ENCODE results near the gene RAMP2. TPM values are rescaled to one million over a fixed set of nuclear protein-coding genes. Genes with fewer than 3 reads are reported as not detected.

The RAMP2 gene
- total RNA-seq, 1 donor from 2014 or later: 114 TPM

GRCh38 chr17:42743595-42744282 lies 17.3 kb upstream of the RAMP2 start:
- TF ChIP-seq, protein P1, sequence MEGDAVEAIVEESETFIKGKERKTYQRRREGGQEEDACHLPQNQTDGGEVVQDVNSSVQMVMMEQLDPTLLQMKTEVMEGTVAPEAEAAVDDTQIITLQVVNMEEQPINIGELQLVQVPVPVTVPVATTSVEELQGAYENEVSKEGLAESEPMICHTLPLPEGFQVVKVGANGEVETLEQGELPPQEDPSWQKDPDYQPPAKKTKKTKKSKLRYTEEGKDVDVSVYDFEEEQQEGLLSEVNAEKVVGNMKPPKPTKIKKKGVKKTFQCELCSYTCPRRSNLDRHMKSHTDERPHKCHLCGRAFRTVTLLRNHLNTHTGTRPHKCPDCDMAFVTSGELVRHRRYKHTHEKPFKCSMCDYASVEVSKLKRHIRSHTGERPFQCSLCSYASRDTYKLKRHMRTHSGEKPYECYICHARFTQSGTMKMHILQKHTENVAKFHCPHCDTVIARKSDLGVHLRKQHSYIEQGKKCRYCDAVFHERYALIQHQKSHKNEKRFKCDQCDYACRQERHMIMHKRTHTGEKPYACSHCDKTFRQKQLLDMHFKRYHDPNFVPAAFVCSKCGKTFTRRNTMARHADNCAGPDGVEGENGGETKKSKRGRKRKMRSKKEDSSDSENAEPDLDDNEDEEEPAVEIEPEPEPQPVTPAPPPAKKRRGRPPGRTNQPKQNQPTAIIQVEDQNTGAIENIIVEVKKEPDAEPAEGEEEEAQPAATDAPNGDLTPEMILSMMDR (IDR thresholded peaks at IDR 0.05): no peak
- Histone ChIP-seq H3K4me1 (peaks cover 18% of the 10 kb centered on the region), H3K4me3 (peak overlapping the region; percentile 79), H3K27ac (peak overlapping the region; percentile 91), H3K9me3 (no peaks in the 10 kb centered on the region), H3K27me3 (no peaks in the 10 kb centered on the region), H3K36me3 (no peaks in the 10 kb centered on the region)
- intact Hi-C loops (cut with DNase I): no loop called here
- ATAC-seq (no peak), DNase-seq (no peak)

- Histone ChIP-seq H3K9me3 (no peaks in the 10 kb centered on the region), H3K4me1 (peaks cover 19% of the 10 kb centered on the region), H3K36me3 (no peaks in the 10 kb centered on the region), H3K27me3 (no peaks in the 10 kb centered on the region), H3K4me3 (peak overlapping the region; percentile 79), H3K27ac (peak overlapping the region; percentile 91)
- ATAC-seq (peak; percentile 91), DNase-seq (peak; percentile 93)
- intact Hi-C loops (cut with DNase I): no loop called here
- TF ChIP-seq, protein P1 (IDR thresholded peaks at IDR 0.05): no peak
These were observed 16.7 kb upstream of the RAMP2 start for GRCh38 chr17:42744283-42744805.

- peak; percentile 97 for ATAC-seq
- Histone ChIP-seq H3K4me1 (peaks cover 24% of the 10 kb centered on the region), H3K4me3 (peak within 1 kb of the TSS; percentile 79), H3K9me3 (no peaks in the 10 kb centered on the region), H3K27ac (peak within 1 kb of the TSS; percentile 91), H3K27me3 (no peaks in the 10 kb centered on the region), H3K36me3 (no peaks in the 10 kb centered on the region)
- DNase-seq: peak; percentile 95
- TF ChIP-seq, protein P1 (IDR thresholded peaks at IDR 0.05): no peak
- intact Hi-C loops (cut with DNase I): no loop called here
These were observed 16.0 kb upstream of the RAMP2 start, which contains the start of gene EZH1 for GRCh38 chr17:42744806-42745617. Gene EZH1 (minus strand): TSS chr17:42745040. CDS start chr17:42728941, 16,099 bp downstream.

DNA sequence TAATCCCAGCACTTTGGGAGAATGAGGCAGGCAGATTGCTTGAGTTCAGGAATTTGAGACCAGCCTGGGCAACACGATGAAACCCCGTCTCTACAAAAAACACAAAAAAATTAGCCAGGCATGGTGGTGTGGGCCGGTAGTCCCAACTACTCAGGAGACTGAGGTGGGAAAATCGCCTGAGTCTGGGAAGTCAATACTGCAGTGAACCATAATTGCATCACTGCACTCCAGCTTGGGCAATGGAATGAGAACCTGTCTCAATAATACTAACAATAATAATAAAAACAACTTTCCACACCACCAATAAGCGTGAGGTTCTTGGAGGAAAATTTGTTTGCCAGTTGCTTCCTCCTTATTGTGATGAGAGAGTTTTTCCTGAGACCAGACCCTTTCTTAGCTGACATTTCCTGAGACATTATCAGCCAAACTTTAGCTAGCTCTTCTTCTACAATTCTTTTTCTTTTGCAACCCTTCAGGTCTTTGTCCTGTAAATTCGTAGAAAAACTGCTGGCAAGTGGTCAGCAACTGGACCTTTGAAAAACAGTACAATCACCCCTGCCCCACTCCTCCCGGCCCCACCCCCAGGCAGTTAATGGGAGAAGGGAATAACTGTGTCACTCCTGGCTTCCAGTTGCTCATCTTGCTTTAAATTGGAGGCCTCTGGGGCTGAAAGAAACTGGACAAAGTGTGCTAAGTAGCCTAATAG lies 12.7 kb upstream of the RAMP2 start:
- TF ChIP-seq, protein P1 (IDR thresholded peaks at IDR 0.05): no peak
- peak overlapping the region; percentile 45 for H3K27ac ChIP-seq
- no peak for ATAC-seq
- no peak overlapping the region for H3K4me3 ChIP-seq
- H3K9me3 ChIP-seq: no peaks in the 10 kb centered on the region
- H3K4me1 ChIP-seq: peaks cover 32% of the 10 kb centered on the region
- no peaks in the 10 kb centered on the region for H3K27me3 ChIP-seq
- no peak for DNase-seq
- intact Hi-C loops (cut with DNase I): no loop called here
- no peaks in the 10 kb centered on the region for H3K36me3 ChIP-seq

Measured in upper lobe of right lung (tissue), 1 donor.